Activated CD4-positive, alpha-beta T cell treated with anti-CD3 and anti-CD28 coated beads, Interleukin-2, Interleukin-4, amounts not matched to agents 100 ng/mL and 50 ng/mL, durations not matched to agents 16 hours and 8 hours (primary cell): ENCODE data around the gene SERPINA5.

Source experiments
- DNase-seq: peaks from one replicate; pipeline ENCODE4 v3.0.0-alpha.2; 2020; ENCODE audit warnings: low spot score

SERPINA5 gene

GRCh38 chr14:94581127-94581999 lies at the start of gene SERPINA5:
Gene SERPINA5 (plus strand): TSS chr14:94581426. CDS start chr14:94587363, 5,937 bp downstream.
- DNase-seq, result no peak

GRCh38 chr14:94532447-94532846 lies 48.8 kb upstream of the SERPINA5 start:
- DNase-seq, result no peak

GRCh38 chr14:94535506-94535905 lies 45.7 kb upstream of the SERPINA5 start:
- no peak for DNase-seq

- no peak for DNase-seq
Observed at GRCh38 chr14:94536836-94537235, 44.4 kb upstream of the SERPINA5 start.

GRCh38 chr14:94538070-94538740 lies 43.0 kb upstream of the SERPINA5 start:
- no peak for DNase-seq

GRCh38 chr14:94539181-94539580 lies 42.0 kb upstream of the SERPINA5 start:
- DNase-seq, result no peak

- no peak for DNase-seq
Observed at GRCh38 chr14:94540031-94540794, 41.0 kb upstream of the SERPINA5 start.

- DNase-seq, result no peak
Observed at GRCh38 chr14:94541234-94541975, 39.8 kb upstream of the SERPINA5 start.

GRCh38 chr14:94542111-94542810 lies 39.0 kb upstream of the SERPINA5 start:
- no peak for DNase-seq

- DNase-seq, result no peak
Observed at GRCh38 chr14:94542811-94543440, 38.3 kb upstream of the SERPINA5 start.

- no peak for DNase-seq
Observed at GRCh38 chr14:94543449-94544124, 37.6 kb upstream of the SERPINA5 start.

GRCh38 chr14:94544726-94545125 lies 36.5 kb upstream of the SERPINA5 start:
- DNase-seq, result no peak

GRCh38 chr14:94545131-94545841 lies 35.9 kb upstream of the SERPINA5 start:
- no peak for DNase-seq

GRCh38 chr14:94547151-94547680 lies 34.0 kb upstream of the SERPINA5 start:
- no peak for DNase-seq

- DNase-seq, result no peak
Observed at GRCh38 chr14:94547726-94548125, 33.5 kb upstream of the SERPINA5 start.

GRCh38 chr14:94548131-94548998 lies 32.9 kb upstream of the SERPINA5 start:
- DNase-seq, result no peak

- DNase-seq, result peak; percentile 60
Observed at GRCh38 chr14:94548999-94549985, 31.9 kb upstream of the SERPINA5 start.
